H1 (cell line): Measurements from ENCODE around the gene PRKG2.
"Not testable (repeated sequence)": the region's sequence is repeated elsewhere in the genome, so short reads cannot be mapped to it uniquely, and the experiment has no call there.

ENCODE experiments used
- CEBPB ChIP-seq: IDR thresholded peaks from 2 replicates; pipeline ENCODE4 v1.6.1; 2012; ENCODE audit warnings: low read depth, low read length
- CTCF ChIP-seq, 3 experiments: IDR thresholded peaks; 1 replicate in 2 of 3; 2 replicates in 1 of 3; pipeline versions ENCODE4 v1.5.1 to v1.6.1; 2011; ENCODE audit warnings: low read length in 3 of 3, mild to moderate bottlenecking in 3 of 3, inconsistent platforms in 2 of 3, low read depth in 1 of 3, moderate library complexity in 1 of 3; ENCODE audit not compliant: insufficient read depth in 1 of 3; ENCODE audit errors: control extremely low read depth in 1 of 3
- EP300 ChIP-seq, 2 experiments: IDR thresholded peaks; 1 replicate in 1 of 2; 2 replicates in 1 of 2; pipeline ENCODE4 v1.6.1; 2011 to 2012; ENCODE audit warnings: low read depth in 2 of 2, low read length in 2 of 2, mild to moderate bottlenecking in 2 of 2, borderline replicate concordance in 1 of 2, inconsistent platforms in 1 of 2, moderate library complexity in 1 of 2
- POLR2A ChIP-seq, 2 experiments: IDR thresholded peaks; 1 replicate in 1 of 2; 2 replicates in 1 of 2; pipeline ENCODE4 v1.6.1; 2011; ENCODE audit warnings: low read depth in 2 of 2, low read length in 2 of 2, mild to moderate bottlenecking in 2 of 2; ENCODE audit errors: control extremely low read depth in 1 of 2
- POLR2AphosphoS5 ChIP-seq: IDR thresholded peaks from 2 replicates; pipeline ENCODE4 v1.6.1; 2011; ENCODE audit warnings: low read depth, low read length

- not testable (repeated sequence) for TF ChIP-seq POLR2AphosphoS5; POLR2A (IDR thresholded peaks at IDR 0.05; ENCODE audit: control extremely low read depth in 1 of 2, low read depth in 2 of 2, low read length in 2 of 2); CTCF (IDR thresholded peaks at IDR 0.05; ENCODE audit: control extremely low read depth in 1 of 3, insufficient read depth in 1 of 3, low read depth in 1 of 3, low read length in 3 of 3); CEBPB; EP300 (IDR thresholded peaks at IDR 0.05; ENCODE audit: borderline replicate concordance in 1 of 2, low read depth in 2 of 2, low read length in 2 of 2)
These were observed 7.1 kb upstream of the PRKG2 start for GRCh38 chr4:81222082-81222472.
